HG03025 (cell line): Measurements from ENCODE around the gene MED13L.
"Not testable (repeated sequence)": the region's sequence is repeated elsewhere in the genome, so short reads cannot be mapped to it uniquely, and the experiment has no call there.

Experiments
- ATAC-seq: cut with Tn5 transposase; IDR thresholded peaks from one replicate; pipeline ENCODE4 v1.9.1; 2021; ENCODE audit warnings: mild to moderate bottlenecking, moderate library complexity; ENCODE audit not compliant: unreplicated experiment, low FRiP score

Gene MED13L

DNA sequence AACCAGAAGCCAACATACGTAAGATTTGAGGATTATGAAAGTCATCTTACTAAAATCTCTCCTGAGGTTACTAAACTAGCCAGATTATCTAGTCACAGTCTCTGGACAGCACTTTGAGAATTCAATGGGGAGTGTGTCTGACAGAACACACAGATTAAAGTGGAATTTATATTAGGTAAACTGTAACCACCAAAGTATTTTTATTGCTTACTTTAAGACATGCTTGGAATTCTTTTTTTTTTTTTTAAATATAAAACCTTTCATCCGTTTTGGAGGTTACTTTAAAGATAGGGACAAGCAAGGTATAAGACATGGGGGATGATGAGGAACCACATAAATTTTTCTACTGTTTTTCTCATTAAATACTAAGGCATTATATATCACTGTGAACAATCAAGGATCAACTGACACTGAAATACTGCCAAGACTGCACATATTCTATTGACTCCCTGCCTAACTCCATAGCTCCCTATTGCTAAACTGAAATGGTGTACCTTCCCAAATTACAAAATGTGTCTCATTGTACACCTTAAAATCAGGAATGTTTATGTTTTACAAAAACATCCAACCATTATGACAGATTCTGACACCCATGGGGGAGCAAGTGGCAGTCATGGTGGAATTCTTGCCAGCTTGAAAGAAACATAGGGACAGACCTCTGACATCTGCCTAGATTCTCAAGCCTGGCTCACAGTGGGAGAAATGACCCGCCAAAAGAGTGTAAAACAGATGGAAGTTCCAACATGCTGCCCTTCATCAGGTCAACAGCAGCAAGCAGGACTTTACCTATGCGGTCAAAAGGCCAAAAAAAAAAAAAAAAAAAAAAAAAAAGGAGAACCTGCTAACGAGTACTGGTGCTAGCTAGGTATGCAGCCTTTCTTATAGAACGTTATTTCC is 239.3 kb downstream of the MED13L start:
- ATAC-seq, result no peak

DNA sequence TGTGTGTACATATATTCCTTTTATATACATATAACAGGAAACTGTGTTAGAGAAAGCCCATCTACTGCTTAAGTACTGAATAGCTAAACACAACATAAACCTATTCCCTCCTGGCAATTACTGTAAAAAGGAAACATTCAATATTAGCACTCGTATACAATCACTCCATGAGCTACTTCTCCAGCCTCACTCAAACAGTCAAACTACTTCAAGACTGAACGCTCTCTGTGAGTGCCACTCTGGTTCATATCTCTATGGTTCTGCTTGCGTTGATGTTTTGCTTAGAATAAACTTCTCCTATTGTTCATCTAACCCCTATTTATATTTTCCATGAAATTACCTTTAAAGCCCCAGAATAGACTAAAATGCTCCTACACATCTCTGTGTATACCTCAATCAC is 243.7 kb downstream of the MED13L start:
- no peak for ATAC-seq

DNA sequence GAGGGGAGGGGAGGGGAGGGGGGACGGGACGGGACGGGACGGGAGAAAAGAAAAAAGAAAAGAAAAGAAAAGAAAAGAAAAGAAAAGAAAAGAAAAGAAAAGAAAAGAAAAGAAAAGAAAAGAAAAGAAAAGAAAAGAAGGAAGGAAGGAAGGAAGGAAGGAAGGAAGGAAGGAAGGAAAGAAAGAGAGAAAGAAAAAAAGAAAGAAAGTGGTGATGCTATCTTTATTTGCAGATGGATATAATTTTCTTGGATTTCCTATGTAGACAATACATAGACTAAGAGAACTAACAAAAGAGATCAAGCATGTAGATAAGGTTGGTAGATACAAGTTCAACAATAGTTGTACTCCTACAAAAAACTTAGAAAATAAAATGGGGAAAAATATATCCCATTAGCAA is 245.9 kb downstream of the MED13L start:
- ATAC-seq, result not testable (repeated sequence)

DNA sequence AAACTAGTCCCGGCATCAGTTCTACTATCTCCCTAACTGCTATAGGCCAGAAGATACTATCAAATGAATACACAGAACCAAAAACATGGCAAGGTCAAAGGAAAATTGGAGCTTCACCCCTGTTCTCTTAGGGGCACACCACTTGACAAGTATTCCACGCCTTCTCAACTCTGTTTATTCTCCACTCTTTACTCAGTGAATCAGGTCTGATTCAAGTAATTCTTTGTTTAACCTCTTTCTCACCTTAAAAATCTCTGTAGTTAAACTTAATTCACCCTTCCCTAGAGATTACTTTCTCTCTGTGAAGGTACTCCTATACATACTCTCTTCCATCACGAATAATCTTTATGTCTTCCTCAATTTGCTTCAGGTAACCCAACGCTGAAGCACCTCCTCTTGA is 248.9 kb downstream of the MED13L start:
- ATAC-seq, result no peak

GRCh38 chr12:116027551-116027821 is 250.0 kb downstream of the MED13L start:
- ATAC-seq, result no peak

DNA sequence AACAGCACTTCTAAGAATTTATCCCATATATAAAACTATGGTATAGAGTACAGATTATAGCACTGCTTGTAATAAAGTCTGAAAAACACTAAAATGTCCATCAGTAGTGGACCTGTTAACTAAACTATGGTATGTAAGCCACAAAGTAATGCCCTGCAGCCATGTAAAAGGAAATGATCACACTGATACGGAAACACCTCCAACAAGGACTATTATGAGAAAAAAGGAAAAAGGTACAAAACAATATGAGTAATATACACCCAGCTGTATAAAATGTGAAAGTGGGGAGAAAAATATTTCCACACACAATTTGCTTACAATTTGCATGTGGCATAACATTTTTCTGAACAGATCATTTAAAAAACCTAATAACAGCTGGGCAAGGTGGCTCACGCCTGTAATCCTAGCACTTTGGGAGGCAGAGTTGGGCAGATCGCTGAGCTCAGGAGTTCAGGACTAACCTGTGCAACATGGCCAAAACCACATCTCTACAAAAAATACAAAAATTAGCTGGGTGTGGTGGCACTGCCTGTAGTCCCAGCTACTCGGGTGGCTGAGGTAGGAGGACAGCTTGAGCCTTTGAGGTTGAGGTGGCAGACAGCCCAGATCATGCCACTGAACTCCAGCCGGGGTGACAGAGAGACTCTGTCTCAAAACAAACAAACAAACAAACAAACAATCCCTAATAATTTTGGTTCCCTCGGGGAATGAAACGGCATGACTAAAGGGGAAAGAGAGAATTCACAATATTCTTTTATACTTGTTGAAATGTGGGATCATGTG is 250.5 kb downstream of the MED13L start:
- ATAC-seq, result no peak

DNA sequence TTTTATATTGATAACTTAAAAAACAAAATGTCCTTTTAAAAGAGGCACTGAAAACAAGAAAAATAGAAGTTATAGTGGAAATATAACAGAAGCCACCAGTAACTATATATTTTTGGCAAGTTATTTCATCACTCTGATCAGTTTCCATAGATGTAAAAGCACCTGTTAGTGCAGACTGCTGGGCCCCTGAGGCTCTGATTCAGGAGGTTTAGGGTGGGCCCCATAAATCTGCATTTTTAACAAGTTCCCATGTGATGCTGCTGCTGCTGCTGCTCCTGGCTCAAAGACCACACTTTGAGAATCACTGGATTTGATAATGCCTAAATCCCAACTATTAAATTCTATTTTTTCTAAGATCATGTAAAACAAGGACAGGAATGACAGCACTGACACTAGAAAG is 251.1 kb downstream of the MED13L start:
- no peak for ATAC-seq

DNA sequence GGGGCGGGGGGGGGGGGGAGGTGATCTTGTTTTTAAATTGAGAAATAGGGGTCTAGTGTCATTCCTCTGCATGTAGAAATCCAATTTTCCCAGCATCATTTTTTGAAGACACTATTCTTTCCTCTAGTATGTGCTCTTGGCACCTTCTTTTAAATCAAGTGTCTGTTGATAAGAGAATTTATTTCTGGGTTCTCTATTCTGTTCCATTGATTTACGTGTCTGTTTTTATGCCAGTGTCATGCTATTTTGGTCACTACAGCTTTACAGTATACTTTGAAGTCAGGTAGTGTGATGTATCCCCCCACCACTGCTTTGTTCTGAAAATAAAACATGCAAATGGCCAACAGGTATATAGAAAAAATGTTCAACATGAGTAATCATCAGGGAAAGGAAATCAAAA is 252.7 kb downstream of the MED13L start:
- no peak for ATAC-seq

- no peak for ATAC-seq
Measured at GRCh38 chr12:116019415-116019814, 258.1 kb downstream of the MED13L start.

DNA sequence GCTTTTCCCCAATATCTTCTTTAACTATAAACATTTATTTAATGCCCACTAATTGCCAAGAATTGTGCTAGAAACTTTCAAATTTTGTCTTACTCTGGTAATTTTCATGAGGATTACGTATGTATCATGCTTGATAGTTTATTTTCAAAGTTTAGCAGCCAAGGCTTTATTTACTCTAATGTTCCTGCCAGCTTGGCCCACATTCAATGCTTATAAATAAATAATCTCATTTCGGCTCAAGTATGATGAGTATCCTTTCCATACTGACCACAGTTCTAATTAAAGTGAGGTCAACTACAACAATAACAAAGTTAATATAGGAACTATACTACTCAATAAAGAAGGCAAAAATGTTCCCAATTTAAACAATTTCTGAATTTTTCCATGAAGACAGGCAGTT is 259.2 kb downstream of the MED13L start:
- no peak for ATAC-seq

- ATAC-seq, result no peak
Measured at GRCh38 chr12:116015525-116015924, 262.0 kb downstream of the MED13L start.

- no peak for ATAC-seq
Measured at GRCh38 chr12:116012757-116013156, 264.7 kb downstream of the MED13L start.

- no peak for ATAC-seq
Measured at GRCh38 chr12:116011217-116011616, 266.3 kb downstream of the MED13L start.

- ATAC-seq, result no peak
Measured at GRCh38 chr12:116010467-116010866, 267.0 kb downstream of the MED13L start.

GRCh38 chr12:116009805-116010204 is 267.7 kb downstream of the MED13L start:
- no peak for ATAC-seq

DNA sequence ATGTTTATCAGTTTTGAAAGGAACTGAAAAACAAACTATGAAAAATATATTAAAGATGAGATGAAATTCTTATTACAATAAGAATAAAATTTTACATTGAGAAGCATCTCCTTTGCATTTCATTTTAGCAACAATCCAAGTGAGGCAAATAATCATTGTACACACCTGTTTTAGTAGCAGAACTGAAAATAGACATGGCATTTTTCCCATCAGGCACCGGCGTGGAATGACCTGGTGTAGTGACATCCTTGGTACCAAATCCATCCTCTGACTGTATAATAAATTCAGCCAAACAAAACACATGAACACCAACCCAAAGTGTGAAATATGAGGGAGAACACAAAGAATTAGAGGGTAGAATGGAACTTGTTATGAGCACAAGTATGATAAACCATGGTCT is 271.4 kb downstream of the MED13L start:
- ATAC-seq, result no peak

- no peak for ATAC-seq
Measured at GRCh38 chr12:116002890-116003536, 274.5 kb downstream of the MED13L start.

- no peak for ATAC-seq
Measured at GRCh38 chr12:116000252-116000651, 277.2 kb downstream of the MED13L start.

- no peak for ATAC-seq
Measured at GRCh38 chr12:115999582-115999981, 277.9 kb downstream of the MED13L start.

DNA sequence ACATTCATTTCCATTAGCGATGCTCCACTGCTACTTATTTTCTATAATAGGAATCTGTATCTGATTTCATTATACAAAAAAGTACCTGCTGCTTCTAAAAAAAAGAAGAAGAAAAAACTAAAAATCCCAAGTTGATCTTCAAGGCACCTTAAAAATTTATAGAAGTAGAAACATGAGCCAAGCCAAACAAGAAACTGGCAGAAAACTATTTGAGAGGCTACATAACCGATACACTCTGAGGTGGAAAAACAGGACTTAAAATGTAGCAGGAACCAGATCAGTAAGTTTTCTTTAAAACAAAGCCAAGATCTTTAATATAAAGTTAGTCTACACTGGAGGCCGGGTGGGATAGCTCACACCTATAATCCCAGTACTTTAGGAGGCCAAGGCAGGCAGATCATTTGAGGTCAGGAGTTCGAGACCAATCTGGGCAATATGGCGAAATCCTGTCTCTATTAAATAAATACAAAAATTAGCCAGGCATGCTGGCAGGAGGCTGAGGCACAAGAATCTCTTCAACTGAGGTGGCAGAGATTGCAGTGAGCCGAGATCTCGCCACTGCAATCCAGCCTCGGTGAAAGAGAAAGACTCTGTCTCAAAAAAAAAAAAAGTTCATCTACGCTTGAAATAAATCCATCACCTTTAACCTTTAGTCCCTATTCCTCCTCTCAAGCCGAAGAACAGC is 278.6 kb downstream of the MED13L start:
- ATAC-seq, result no peak

DNA sequence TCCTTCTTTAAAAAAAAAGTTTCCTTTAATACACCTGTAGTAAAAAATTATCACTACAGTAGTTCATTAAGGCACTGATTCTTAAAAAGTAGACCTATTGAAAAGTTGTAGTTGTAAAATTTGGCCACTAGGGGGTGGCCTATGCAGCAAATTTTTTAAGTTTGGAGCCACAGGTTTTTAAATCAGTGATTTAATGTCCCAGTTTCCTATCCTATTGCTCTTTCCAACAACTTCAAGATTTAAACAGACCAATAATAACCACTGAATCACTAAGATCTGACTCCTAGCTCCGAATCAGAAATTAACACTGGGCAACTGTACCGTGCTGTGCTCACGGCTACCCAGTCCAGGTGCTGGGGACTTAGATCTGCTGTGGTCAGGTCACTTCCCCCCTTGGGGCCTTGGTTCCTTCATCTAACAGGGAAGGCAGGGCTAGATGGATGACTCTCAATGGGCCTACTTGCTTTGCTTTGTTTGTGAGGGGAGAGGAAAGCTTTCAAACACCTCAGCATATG is 279.3 kb downstream of the MED13L start:
- no peak for ATAC-seq
